Jurkat, Clone E6-1 (cell line): ENCODE results near the gene ACBD3.

Experiments used
- DNase-seq: peaks from one replicate; pipeline ENCODE4 v3.0.0-alpha.2; 2011; ENCODE audit warnings: low read depth, low spot score
- H3K4me3 ChIP-seq: 2 replicates; pipeline ENCODE4 v1.5.1; 2011; ENCODE audit warnings: mild to moderate bottlenecking, low read length, control low read depth, moderate library complexity

ACBD3 gene

DNA sequence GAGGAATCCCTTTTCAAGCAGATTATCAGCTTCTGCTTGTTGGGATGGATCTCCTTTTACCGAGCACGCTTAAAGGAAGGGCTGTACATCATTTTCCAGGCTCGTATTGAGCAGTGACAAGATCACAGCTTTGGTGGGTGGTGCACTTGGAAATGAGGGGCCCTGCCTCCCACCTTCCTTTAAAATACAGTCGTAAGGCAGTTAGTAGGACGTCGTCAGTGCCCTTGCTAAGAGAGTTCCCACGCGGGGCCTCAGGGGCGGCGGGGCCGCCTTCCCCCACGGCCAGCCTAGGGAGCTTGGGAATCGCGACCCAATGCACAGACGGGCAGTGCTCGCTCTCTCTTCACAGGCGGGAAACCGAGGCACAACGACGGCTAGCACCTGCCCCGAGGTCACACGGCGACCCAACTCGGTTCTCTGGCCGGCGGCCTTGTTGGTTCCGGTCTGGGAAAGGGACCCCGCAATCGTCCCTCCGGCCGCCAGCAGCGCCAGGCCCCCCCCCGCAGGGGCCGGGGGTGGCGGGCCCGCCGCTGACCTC lies 65.4 kb downstream of the ACBD3 start:
- H3K4me3 ChIP-seq: peak overlapping the region; percentile 52
- no peak for DNase-seq

- no peak for DNase-seq
- no peak overlapping the region for H3K4me3 ChIP-seq
These were observed 66.1 kb downstream of the ACBD3 start for GRCh38 chr1:226120398-226120797.

DNA sequence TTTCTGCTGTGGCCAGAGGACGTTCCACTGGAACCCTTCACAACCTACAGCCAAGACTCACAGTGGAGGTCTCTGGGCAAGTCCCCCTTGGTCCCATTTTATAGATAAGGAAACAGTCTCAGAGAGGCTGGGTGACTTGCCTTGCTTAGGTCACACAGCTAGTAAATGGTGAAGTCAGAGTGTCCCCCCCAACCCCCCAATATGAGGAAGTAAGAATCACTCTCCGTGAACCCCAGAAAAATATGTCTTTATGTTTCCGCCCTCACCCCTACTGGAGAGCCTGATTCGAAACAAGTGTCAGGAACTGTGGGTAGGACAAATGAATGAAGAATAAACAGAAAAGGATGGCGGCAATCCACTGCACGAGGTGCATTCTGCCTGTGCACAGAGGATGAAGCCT lies 67.4 kb downstream of the ACBD3 start:
- H3K4me3 ChIP-seq: no peak overlapping the region
- no peak for DNase-seq

- no peak for DNase-seq
- H3K4me3 ChIP-seq: no peak overlapping the region
These were observed 68.2 kb downstream of the ACBD3 start for GRCh38 chr1:226118357-226118756.

- no peak for DNase-seq
- no peak overlapping the region for H3K4me3 ChIP-seq
These were observed 69.2 kb downstream of the ACBD3 start for GRCh38 chr1:226117330-226117729.

GRCh38 chr1:226116673-226117072 lies 69.9 kb downstream of the ACBD3 start:
- DNase-seq: no peak
- H3K4me3 ChIP-seq: no peak overlapping the region

DNA sequence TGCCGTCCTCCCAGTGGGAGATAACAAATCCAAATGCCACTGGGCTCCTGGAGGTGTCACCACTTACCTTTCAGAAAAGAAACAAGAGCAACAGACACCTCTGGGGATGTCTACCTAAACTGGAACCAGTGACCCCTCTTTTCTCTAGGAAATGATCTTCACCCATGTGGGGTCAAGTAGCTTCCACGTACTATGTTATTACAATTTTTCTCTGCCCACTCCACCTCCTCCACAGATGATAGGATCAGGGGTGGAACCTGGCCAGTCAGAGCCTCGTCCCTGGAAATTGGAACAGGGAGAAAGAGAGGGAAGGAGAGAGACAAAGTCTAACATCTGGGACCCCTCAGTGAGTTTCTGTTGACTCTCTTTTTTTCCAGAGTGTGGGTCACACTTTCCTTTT lies 73.9 kb downstream of the ACBD3 start:
- H3K4me3 ChIP-seq: no peak overlapping the region
- DNase-seq: no peak

GRCh38 chr1:226111883-226112261 lies 74.7 kb downstream of the ACBD3 start:
- H3K4me3 ChIP-seq: no peak overlapping the region
- no peak for DNase-seq

DNA sequence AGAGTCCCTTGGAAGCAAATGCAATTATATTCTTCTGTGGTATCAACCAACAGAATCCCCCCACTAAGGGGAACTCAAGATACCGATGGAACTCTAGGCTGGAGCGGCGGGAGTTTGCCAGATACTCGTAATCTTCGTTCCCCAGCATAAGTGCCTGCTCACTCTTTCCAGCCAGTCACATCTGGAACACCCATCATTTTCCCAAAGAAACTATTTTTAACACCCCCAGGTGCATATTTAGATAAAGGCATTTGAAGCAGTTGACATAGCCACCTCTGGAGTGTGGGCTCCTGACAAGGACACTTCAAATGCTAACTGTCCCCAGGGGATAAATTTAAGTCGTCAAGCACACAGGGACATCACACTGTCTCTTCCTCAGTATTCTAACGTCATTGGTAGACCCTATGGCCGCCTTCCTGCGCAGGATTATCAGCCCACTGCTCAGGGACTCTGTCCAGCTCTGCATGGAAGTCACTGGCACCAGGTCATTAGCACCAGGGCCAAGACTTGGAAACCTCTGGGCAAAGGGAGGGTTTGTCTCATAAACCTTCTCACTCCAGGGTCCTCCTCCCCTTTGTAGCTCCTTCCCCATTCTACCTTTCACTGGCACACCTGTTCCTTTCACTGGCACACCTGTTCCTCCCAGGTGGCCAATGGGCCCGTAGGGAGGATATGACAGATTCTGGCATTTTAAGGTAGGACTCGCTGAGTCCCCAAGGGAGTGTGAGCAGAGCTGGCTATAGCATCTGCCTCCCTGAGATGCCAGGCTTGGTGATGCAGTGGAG lies 75.3 kb downstream of the ACBD3 start:
- DNase-seq: no peak
- peak overlapping the region; percentile 59 for H3K4me3 ChIP-seq

DNA sequence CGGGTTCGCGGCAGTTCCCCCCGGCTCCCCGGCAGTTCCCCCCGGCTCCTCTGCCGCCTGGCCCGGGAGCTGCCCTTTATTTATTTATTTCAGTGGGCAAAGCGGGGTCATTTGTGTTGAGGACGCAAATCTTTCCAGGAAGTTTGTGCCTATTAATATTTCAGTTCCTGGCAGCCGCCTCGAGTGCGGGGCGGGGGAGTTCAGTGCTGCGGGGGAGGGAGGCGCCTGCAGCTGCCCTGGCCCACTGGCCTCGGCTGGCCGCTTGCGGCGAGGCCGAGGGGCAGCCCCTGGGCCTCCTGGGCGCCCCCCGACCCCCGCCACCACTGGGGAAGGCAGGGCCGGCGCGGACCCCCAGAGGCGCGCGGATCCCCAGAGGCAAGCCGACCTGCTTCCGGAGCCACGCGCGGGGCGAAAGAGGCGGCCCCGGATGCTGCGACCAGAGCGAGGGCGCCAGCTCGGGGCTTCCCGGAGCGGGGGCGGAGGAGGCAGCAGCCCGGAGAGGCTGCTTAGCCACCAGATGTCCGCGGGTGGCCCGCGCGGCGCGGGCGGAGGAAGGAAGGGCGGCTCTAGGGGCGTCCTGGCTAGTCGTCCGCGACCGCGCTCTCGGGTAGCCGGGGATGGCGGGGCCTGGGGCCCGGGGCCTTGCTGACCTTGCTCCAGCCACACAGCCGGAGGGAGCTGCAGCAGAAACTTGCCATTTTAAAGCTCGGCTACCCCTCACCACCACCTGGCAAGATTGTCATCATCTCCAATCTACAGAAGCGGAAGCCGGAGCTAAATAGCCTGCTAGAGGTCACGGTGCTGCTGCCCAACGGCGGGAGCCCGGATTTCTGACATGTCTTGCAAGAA lies 76.1 kb downstream of the ACBD3 start:
- peak overlapping the region; percentile 59 for H3K4me3 ChIP-seq
- no peak for DNase-seq

- H3K4me3 ChIP-seq: peak overlapping the region; percentile 59
- peak; percentile 85 for DNase-seq
These were observed 76.7 kb downstream of the ACBD3 start for GRCh38 chr1:226109829-226110248.

DNA sequence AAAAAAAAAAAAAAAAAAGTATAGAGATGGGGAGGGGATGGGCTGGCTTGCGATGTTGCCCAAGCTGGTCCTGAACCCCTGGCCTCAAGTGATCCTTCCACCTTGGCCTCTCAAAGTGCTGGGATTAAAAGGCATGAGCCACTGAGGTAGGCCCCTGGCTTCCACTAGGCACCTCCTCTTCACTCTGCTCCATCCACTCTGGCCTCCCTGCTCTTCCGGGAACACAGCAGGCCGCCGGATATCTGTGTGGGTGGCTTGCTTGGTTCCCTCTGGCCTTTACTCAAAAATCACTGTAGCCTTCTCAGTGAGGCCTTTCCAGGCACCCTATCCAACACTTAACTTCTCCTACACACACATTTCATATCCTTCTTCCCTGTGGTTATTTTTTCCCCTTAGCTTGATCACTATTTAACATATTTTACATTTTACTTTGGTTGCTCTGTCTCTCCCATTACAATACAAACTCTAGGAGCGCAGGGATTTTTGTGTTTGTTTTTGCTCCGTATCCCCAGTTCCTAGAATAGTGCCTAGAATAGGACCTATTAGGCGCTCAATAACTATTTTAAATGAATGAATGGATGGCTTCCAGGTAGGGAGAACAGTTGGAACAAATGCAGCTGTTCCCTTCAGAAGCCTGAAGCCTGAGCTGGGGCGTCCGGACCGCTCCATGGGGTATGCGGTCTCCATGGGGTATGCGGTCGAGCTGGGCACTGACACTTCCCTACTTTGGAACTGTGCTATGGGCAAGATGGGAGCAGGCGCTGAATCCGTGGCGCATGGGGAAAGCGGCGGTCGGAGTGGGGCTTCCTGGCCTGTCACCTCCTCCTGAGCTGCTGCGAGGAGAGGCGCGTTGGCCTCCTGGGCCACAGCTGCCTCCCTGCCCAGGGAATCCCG lies 77.4 kb downstream of the ACBD3 start:
- H3K4me3 ChIP-seq: peak overlapping the region; percentile 44
- DNase-seq: no peak

DNA sequence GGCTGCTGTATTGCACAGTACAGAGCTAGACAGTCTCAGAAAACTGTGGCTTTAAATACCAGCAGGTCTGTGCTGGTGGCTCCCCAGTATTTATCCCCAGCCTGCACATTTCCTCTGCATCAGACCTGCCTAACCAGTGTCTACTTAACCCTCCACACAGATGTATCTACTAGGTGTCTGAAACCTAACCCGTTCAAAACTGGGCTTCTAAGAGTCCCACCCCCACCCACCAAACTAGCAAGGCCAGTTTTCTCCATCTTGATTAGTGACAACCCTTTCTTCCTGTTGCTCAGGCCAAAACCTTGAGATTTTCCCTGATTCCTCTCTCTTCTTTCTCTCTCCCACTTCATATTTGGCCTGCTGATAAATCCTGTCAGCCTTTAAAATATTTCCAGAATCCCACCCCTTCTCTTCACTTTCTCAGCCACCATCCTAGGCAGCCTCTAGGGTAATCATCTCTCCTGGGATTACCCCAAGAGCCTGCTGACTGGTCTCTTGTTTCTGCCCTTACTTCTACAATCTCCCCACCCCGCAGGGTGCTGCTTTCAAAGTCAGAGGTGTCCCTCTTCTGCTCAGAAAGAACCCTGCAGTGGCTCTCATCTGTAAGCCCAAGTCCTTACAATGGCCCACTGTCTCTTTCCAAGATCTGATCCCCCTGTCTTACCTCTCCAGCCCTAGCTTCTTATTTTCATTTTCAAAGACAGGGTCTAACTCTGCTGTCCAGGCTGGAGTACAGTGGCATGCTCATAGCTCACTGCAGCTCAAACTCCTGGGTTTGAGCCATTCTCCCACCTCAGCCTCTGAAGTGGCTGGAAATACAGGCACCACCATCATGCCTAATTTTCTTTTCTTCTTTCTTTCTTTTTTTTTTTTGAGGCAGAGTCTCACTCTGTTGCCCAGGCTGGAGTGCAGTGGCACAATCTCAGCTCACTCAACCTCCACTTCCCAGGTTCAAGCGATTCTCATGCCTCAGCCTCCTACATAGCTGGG lies 78.8 kb downstream of the ACBD3 start:
- no peak overlapping the region for H3K4me3 ChIP-seq
- DNase-seq: no peak

DNA sequence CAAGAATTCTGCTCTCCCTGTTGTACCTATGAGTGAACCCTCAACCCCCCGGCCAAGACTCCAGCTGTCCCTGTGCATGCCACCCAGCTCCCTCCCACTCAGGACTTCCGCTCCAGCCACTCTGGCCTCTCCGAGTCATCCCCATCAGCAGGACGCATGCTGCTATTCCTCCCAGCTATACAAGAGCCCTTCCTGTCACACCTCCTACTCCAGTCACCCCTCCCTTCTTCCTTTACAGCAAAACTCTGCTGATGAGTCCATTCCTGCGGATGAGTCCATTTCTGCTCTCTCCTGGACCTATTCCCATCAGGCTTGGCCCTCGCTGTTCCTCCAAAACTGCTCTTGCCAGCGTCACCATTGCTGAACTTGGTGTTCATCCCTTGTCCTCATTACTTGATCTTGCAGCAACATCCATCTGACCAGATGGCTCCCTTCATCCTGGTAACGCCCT lies 81.8 kb downstream of the ACBD3 start:
- DNase-seq: no peak
- H3K4me3 ChIP-seq: no peak overlapping the region

DNA sequence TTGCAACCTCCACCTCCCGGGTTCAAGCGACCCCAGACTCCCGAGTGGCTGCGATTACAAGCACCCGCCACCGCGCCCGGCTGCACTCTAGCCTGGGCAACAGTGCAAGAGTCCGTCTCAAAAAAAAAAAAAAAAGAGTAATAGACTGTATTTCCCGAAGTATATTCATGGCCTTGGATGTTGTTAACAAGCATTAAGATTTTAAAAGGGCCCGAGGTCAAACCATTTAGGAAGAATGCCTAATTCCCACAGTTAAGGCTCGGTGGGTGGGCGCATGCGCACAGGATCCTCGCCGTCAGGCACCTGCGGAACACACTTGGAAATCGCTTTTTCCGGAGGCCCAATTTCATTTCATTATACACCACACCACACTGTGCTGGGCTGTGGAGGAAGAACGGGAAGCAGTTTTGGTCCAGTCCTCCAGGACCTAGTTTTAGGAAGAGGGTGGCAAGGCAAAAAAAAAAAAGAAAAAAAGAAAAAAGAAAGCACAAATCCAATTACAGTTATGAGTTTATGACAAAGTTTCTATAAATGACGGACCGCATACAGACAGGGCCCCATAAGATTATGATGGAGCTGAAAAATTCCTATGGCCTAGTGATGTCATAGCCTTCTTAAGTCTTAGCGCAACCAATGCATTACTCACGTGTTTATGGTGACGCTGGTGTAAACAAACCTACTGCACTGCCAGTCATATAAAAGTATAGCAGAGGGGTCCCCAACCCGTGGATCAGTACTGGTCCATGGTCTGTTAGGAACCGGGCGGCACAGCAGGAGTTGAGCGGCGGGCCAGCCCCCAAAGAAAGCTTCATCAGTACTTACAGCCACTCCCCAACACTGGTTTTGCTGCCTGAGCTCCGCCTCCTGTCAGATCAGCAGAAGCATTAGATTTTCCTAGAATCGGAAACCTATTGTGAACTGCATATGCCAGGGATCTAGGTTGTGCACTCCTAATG lies 85.8 kb downstream of the ACBD3 start:
- no peak for DNase-seq
- H3K4me3 ChIP-seq: peak overlapping the region; percentile 47

- H3K4me3 ChIP-seq: no peak overlapping the region
- DNase-seq: no peak
These were observed 87.4 kb downstream of the ACBD3 start for GRCh38 chr1:226098870-226099835.
